ENCODE measurements around the gene CORO7.

- TF ChIP-seq, protein P1, sequence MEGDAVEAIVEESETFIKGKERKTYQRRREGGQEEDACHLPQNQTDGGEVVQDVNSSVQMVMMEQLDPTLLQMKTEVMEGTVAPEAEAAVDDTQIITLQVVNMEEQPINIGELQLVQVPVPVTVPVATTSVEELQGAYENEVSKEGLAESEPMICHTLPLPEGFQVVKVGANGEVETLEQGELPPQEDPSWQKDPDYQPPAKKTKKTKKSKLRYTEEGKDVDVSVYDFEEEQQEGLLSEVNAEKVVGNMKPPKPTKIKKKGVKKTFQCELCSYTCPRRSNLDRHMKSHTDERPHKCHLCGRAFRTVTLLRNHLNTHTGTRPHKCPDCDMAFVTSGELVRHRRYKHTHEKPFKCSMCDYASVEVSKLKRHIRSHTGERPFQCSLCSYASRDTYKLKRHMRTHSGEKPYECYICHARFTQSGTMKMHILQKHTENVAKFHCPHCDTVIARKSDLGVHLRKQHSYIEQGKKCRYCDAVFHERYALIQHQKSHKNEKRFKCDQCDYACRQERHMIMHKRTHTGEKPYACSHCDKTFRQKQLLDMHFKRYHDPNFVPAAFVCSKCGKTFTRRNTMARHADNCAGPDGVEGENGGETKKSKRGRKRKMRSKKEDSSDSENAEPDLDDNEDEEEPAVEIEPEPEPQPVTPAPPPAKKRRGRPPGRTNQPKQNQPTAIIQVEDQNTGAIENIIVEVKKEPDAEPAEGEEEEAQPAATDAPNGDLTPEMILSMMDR (IDR thresholded peaks at IDR 0.05; ENCODE audit: low read depth, low read length) = no peak
- no peak for TF ChIP-seq POLR2A (IDR thresholded peaks at IDR 0.05; ENCODE audit: extremely low read depth, insufficient read length)
- no peak for TF ChIP-seq MAX (IDR thresholded peaks at IDR 0.05; ENCODE audit: low read depth, low read length)
- no peak for TF ChIP-seq MYC (IDR thresholded peaks at IDR 0.05; ENCODE audit: low read depth, low read length)
Observed at GRCh38 chr16:4317532-4318450, 98.6 kb downstream of the CORO7 start.

Data from NB4 (cell line).